Spleen (tissue), 11 donors: ENCODE data around the gene KIAA1549. TPM values are rescaled to one million over a fixed set of nuclear protein-coding genes. Genes with fewer than 3 reads are reported as not detected.

Experiments used
- DNase-seq: peaks from one replicate; pipeline ENCODE4 v3.0.0-alpha.2; 2020
- H3K27ac ChIP-seq, 8 donors: fragments of 200-600 bp; sonication (generic) in 7 of 8; 1 replicate in 4 of 8; 2 replicates in 4 of 8; pipeline versions ENCODE4 v1.5.0 to v1.8.0; 2016 to 2021; ENCODE audit warnings: inconsistent platforms in 4 of 8, mild to moderate bottlenecking in 4 of 8, moderate library complexity in 1 of 8
- H3K27me3 ChIP-seq, 7 donors: fragments of 200-600 bp; sonication (generic) in 6 of 7; replicated peaks in 1 of 7; 1 replicate in 4 of 7; 2 replicates in 3 of 7; pipeline versions ENCODE4 v1.5.0 to v1.8.0; 2016 to 2021; ENCODE audit warnings: inconsistent platforms in 3 of 7, mild to moderate bottlenecking in 1 of 7
- H3K36me3 ChIP-seq, 6 donors: fragments of 200-600 bp; sonication (generic) in 5 of 6; 1 replicate in 4 of 6; 2 replicates in 2 of 6; pipeline versions ENCODE4 v1.5.0 to v1.8.0; 2016 to 2021; ENCODE audit warnings: inconsistent platforms in 2 of 6
- H3K4me1 ChIP-seq, 6 donors: fragments of 200-600 bp; sonication (generic) in 5 of 6; 1 replicate in 3 of 6; 2 replicates in 3 of 6; pipeline versions ENCODE4 v1.5.0 to v1.8.0; 2016 to 2021; ENCODE audit warnings: inconsistent platforms in 3 of 6
- H3K4me3 ChIP-seq, 8 donors: fragments of 200-600 bp; sonication (generic) in 7 of 8; 1 replicate in 4 of 8; 2 replicates in 4 of 8; pipeline versions ENCODE4 v1.5.0 to v1.8.0; 2016 to 2021; ENCODE audit warnings: inconsistent platforms in 4 of 8, mild to moderate bottlenecking in 4 of 8, moderate library complexity in 2 of 8
- H3K9me3 ChIP-seq, 8 donors: fragments of 200-600 bp; sonication (generic) in 7 of 8; 1 replicate in 4 of 8; 2 replicates in 4 of 8; pipeline versions ENCODE4 v1.5.0 to v1.8.0; 2016 to 2021; ENCODE audit warnings: inconsistent platforms in 4 of 8
- POLR2A ChIP-seq, 3 donors: fragments of 450-650 bp; IDR thresholded peaks; one replicate each; pipeline ENCODE4 v1.5.1; 2017; ENCODE audit warnings: antibody characterized with exemption in 3 of 3, mild to moderate bottlenecking in 1 of 3
- POLR2AphosphoS5 ChIP-seq, 3 donors: sonication (generic); formaldehyde crosslinking; IDR thresholded peaks; one replicate each; pipeline ENCODE4 v1.5.1; 2017; ENCODE audit warnings: antibody characterized with exemption in 3 of 3
- WGBS, 5 donors: extraction: QIAGEN DNeasy Blood & Tissue Kit in 3 of 5; methylation state at CpG; one replicate each; pipeline versions ENCODE4 v1.1.5 to v1.1.7; 2013 to 2018; 5-methylcytosine and 5-hydroxymethylcytosine counted together
- intact Hi-C: fragments of 100-400 bp; cut with DNase I; formaldehyde crosslinking; loops from one replicate; pipeline ENCODE4 v1.15.0; 2023; ENCODE audit warnings: low total_unique reads
- polyA plus RNA-seq, 3 donors: library from polyadenylated mRNA; stranded (reverse); fragments of 200-250 nt; gene quantifications; one replicate each; pipeline ENCODE4 v1.2.1, GENCODE V29; 2013
- total RNA-seq, 7 donors: library from RNA; depleted of rRNA in 3 of 7; stranded (reverse); fragments of >200 nt in 3 of 7; fragmentation: NEBNext Ultra II Directional in 4 of 7; extraction: Animal tissue kit (Norgen Biotek cat#: 25700) in 4 of 7; gene quantifications; one replicate each; pipeline versions ENCODE4 v1.1.0 to v1.2.1, GENCODE V29; 2016 to 2021
- TF ChIP-seq, protein P1 (sequence below), 11 experiments: fragments of 200-600 bp in 7 of 11; fragments of 450-650 bp in 4 of 11; sonication (generic) in 4 of 11; IDR thresholded peaks in 8 of 11; conservative IDR thresholded peaks in 3 of 11; 1 replicate in 7 of 11; 2 replicates in 4 of 11; pipeline versions ENCODE4 v1.4.0 to v1.8.0; 2016 to 2021; ENCODE audit warnings: antibody characterized with exemption in 11 of 11, inconsistent platforms in 4 of 11, mild to moderate bottlenecking in 1 of 11
- donor health status: healthy with polysubstance abuse.
- donor health status: DM: no; HTN: no; CAD: no; lungs with moderate emphysema.
- donor health status: DM: no; HTN: no; CAD: no.
- donor health status: Bipolar disorder and iron deficiency.
- donor health status: healthy.
- donor health status: DM: no; HTN: no; CAD: no.
- donor health status: DM: yes; HTN: yes; CAD: no.

KIAA1549 gene
- total and polyA plus RNA-seq, 10 donors, result 0.03 to 1.8 (median 0.85) TPM

DNA sequence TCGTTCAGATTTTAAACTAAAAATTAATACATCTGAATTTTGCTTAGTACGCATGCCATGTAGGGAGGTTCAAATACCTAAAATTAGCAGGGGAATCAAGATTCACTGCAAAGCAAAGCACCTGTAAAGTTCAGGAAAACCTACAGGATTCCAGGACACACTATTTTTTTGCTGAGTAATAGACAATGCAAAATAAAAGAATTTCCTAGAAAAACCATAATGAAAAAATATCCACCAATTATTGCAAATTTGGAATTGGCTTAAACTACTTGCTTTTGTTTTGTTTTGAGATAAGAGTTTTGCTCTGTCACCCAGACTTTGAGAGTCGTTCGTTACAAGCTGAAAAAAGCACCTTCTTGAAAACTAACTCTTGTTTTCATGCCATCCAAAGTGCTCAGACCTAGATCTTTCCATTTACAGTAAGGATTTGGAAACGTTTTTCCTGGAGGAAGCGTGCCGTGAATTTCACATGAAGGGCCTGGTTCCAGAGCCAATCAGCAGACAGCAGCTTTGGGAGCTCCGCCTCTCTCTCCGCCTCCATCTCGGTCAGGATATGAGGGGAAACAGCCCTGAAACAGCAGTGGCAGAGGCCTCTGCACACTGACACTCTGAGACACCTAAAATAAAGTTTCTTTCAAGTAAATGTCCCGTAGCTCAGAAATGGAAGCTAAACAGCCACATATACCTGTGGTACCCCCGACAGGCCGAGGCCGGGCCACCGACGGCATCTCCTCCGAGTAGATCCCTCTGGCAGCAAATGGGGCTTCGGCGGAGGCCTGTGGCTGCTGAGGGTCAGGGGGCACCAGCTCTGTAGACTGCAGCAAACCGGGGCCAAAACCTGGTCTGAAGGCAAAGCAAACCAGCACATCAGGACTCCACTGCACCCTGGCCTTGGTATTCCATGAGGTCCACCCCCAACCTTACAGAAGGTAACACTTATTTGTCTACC lies 137.3 kb downstream of the KIAA1549 start:
- no peak for TF ChIP-seq POLR2AphosphoS5 (IDR thresholded peaks at IDR 0.05)
- WGBS, 5 donors, result 90 to 95% (median 90%) methylated on average over 20 of the region's 20 CpGs
- no peaks in the 10 kb centered on the region for H3K9me3 ChIP-seq
- no peak overlapping the region for H3K4me3 ChIP-seq
- DNase-seq, result no peak
- H3K4me1 ChIP-seq, result no peaks in the 10 kb centered on the region
- intact Hi-C loops, result no loop called here
- H3K27me3 ChIP-seq, result no peaks in the 10 kb centered on the region
- no peak overlapping the region for H3K27ac ChIP-seq
- H3K36me3 ChIP-seq, result no peaks in the 10 kb centered on the region

DNA sequence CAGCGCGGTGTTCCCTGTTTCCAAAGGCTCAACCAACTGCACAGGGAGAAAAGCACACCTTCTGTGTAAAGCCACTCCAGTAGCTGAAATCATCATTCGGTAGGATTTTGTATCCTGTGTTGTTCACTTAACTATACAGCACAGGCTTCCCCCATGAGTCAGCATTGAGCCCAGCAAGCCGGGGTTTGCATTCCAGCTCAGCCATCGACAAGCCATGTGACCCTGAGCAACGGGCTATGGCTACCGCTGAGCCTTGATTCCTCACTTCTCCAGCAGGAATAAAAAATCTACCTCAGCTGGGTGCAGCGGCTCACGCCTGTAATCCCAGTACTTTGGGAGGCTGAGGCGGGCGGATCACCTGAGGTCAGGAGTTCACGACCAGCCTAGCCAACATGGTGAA lies 139.1 kb downstream of the KIAA1549 start:
- Histone ChIP-seq H3K9me3 (no peaks in the 10 kb centered on the region), H3K27ac (no peak overlapping the region), H3K4me1 (peaks cover 0 to 9% (median 5%) of the 10 kb centered on the region in 6 donors), H3K4me3 (no peak overlapping the region), H3K27me3 (no peaks in the 10 kb centered on the region), H3K36me3 (no peaks in the 10 kb centered on the region)
- DNase-seq, result no peak
- intact Hi-C loops, result no loop called here
- TF ChIP-seq, protein P1, sequence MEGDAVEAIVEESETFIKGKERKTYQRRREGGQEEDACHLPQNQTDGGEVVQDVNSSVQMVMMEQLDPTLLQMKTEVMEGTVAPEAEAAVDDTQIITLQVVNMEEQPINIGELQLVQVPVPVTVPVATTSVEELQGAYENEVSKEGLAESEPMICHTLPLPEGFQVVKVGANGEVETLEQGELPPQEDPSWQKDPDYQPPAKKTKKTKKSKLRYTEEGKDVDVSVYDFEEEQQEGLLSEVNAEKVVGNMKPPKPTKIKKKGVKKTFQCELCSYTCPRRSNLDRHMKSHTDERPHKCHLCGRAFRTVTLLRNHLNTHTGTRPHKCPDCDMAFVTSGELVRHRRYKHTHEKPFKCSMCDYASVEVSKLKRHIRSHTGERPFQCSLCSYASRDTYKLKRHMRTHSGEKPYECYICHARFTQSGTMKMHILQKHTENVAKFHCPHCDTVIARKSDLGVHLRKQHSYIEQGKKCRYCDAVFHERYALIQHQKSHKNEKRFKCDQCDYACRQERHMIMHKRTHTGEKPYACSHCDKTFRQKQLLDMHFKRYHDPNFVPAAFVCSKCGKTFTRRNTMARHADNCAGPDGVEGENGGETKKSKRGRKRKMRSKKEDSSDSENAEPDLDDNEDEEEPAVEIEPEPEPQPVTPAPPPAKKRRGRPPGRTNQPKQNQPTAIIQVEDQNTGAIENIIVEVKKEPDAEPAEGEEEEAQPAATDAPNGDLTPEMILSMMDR (IDR thresholded peaks at IDR 0.05 in 8 of 11, conservative IDR thresholded peaks at IDR 0.05 in 3 of 11), result no peak
- TF ChIP-seq POLR2AphosphoS5 (IDR thresholded peaks at IDR 0.05), result no peak
- no peak for TF ChIP-seq POLR2A (IDR thresholded peaks at IDR 0.05)
- 60 to 72% (median 69%) methylated on average over 8 to 12 of the region's 12 CpGs for WGBS, 5 donors

DNA sequence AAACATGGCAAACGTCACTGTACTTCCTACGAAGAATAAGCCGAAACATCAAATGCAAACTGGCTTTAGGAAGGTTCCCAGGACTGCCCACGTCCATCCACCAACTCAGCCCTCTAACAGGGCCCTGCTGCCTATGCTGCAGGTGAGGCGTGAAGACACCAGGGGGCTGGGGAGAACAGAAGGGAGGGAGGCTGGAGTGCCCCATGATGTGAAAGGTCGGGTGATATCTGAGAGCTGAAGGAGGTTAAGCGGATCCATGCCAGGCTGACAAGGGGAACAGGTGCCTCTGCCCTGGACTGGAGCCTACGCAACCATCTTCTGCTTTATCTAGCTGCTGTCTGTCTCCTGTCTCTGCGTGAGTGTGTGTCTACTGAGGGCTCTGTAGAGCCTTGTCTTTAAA lies 143.0 kb downstream of the KIAA1549 start:
- H3K27ac ChIP-seq, result peak overlapping the region in 1 of 8 donors; percentile 14
- H3K4me1 ChIP-seq, result peaks cover 0 to 9% (median 5%) of the 10 kb centered on the region in 6 donors
- peak overlapping the region in 2 of 8 donors; percentile 21 to 49 for H3K4me3 ChIP-seq
- H3K9me3 ChIP-seq, result no peaks in the 10 kb centered on the region
- H3K36me3 ChIP-seq, result no peaks in the 10 kb centered on the region
- no peak for DNase-seq
- intact Hi-C loops, result no loop called here
- H3K27me3 ChIP-seq, result no peaks in the 10 kb centered on the region
- TF ChIP-seq POLR2A (IDR thresholded peaks at IDR 0.05), result no peak
- no peak for TF ChIP-seq POLR2AphosphoS5 (IDR thresholded peaks at IDR 0.05)
- WGBS, 5 donors, result 68 to 90% (median 83%) methylated on average over 9 of the region's 9 CpGs

DNA sequence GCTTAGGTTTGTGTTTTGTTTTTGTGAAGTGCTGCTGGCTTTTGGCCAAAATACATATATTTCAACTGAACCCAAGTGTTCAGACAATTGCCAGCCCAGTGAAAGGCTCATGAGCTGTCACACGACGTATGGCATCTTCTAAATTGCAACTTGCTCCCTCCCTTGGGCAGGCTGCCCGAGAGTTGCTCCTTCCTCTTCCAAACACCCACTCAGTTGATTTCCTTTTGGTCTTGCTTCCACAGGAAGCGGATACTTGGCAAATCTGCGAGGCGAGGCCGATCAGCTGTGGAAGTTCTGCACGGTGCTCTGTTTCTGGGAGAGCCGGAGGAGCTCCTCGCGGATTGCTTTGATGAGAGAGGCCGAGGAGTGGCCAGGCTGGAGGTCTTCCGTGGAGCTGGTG lies 143.6 kb downstream of the KIAA1549 start:
- peak overlapping the region in 3 of 8 donors; percentile 6 to 49 (median 21) for H3K4me3 ChIP-seq
- TF ChIP-seq POLR2A (IDR thresholded peaks at IDR 0.05) (no peak), POLR2AphosphoS5 (IDR thresholded peaks at IDR 0.05) (peak in 2 of 3 donors; percentile 37 to 59)
- TF ChIP-seq, protein P1 (IDR thresholded peaks at IDR 0.05 in 8 of 11, conservative IDR thresholded peaks at IDR 0.05 in 3 of 11), result no peak
- H3K9me3 ChIP-seq, result no peaks in the 10 kb centered on the region
- peak; percentile 72 for DNase-seq
- 60 to 71% (median 65%) methylated on average over 9 to 13 of the region's 13 CpGs for WGBS, 5 donors
- H3K27ac ChIP-seq, result peak overlapping the region in 1 of 8 donors; percentile 14
- H3K36me3 ChIP-seq, result no peaks in the 10 kb centered on the region
- intact Hi-C loops, result no loop called here
- H3K4me1 ChIP-seq, result peaks cover 0 to 9% (median 5%) of the 10 kb centered on the region in 6 donors
- no peaks in the 10 kb centered on the region for H3K27me3 ChIP-seq

DNA sequence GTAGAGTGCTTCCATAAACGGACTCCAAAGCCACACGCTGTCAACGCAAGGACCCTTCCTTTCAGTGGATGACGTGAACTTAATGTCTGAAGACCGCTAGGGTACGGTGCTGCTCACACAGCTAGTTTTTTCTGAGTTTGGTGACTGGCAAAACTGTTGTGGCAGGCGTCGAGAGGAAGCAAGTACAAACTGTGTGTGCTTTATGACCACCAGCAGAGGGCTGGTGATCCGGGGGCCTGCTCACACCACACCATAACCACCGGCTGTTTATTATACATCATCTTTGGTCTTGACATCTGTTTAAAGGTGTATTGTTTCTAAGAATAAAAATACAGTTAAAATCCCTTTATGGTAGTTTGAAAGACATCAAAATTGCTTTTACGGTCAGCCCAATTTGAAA lies 146.1 kb downstream of the KIAA1549 start:
- H3K4me3 ChIP-seq, result no peak overlapping the region
- no peak overlapping the region for H3K27ac ChIP-seq
- WGBS, 5 donors, result 86 to 96% (median 91%) methylated on average over 11 of the region's 11 CpGs
- TF ChIP-seq, protein P1 (IDR thresholded peaks at IDR 0.05 in 8 of 11, conservative IDR thresholded peaks at IDR 0.05 in 3 of 11), result no peak
- TF ChIP-seq POLR2A (IDR thresholded peaks at IDR 0.05) (no peak), POLR2AphosphoS5 (IDR thresholded peaks at IDR 0.05) (no peak)
- H3K9me3 ChIP-seq, result no peaks in the 10 kb centered on the region
- DNase-seq, result no peak
- peaks cover 0 to 9% (median 5%) of the 10 kb centered on the region in 6 donors for H3K4me1 ChIP-seq
- intact Hi-C loops, result no loop called here
- H3K36me3 ChIP-seq, result no peaks in the 10 kb centered on the region
- no peaks in the 10 kb centered on the region for H3K27me3 ChIP-seq
